ENCODE results near the gene KLHL18.
A peak's percentile ranks its signal among the peaks of the same experiment; 100 is the strongest.
"Not testable (repeated sequence)": the region's sequence is repeated elsewhere in the genome, so short reads cannot be mapped to it uniquely, and the experiment has no call there.

KLHL18 gene

GRCh38 chr3:47283193-47283537, 421 bp downstream of the KLHL18 start:
- H3K27me3 ChIP-seq (ENCODE audit: control insufficient read depth, insufficient read depth, low read length) = no peaks in the 10 kb centered on the region
- peaks cover 3% of the 10 kb centered on the region for H3K36me3 ChIP-seq (ENCODE audit: control insufficient read depth, insufficient read depth, low read length)
- H3K4me3 ChIP-seq (ENCODE audit: low read length) = peak overlapping the region; percentile 89
- H3K9me3 ChIP-seq (ENCODE audit: control insufficient read depth, low read length) = no peaks in the 10 kb centered on the region
- H3K9ac ChIP-seq (ENCODE audit: low read length) = peak overlapping the region; percentile 90
- H3K4me1 ChIP-seq (ENCODE audit: control insufficient read depth, insufficient read depth, low read length) = peaks cover 13% of the 10 kb centered on the region

- Histone ChIP-seq H3K9me3 (ENCODE audit: control insufficient read depth, low read length) (no peaks in the 10 kb centered on the region), H3K36me3 (ENCODE audit: control insufficient read depth, insufficient read depth, low read length) (peaks cover 3% of the 10 kb centered on the region), H3K4me3 (ENCODE audit: low read length) (peak overlapping the region; percentile 89), H3K4me1 (ENCODE audit: control insufficient read depth, insufficient read depth, low read length) (peaks cover 13% of the 10 kb centered on the region), H3K9ac (ENCODE audit: low read length) (peak overlapping the region; percentile 90), H3K27me3 (ENCODE audit: control insufficient read depth, insufficient read depth, low read length) (no peaks in the 10 kb centered on the region)
Measured at GRCh38 chr3:47283591-47284364, 1.0 kb downstream of the KLHL18 start.

- Histone ChIP-seq H3K9me3 (ENCODE audit: control insufficient read depth, low read length) (no peaks in the 10 kb centered on the region), H3K4me3 (ENCODE audit: low read length) (no peak overlapping the region), H3K4me1 (ENCODE audit: control insufficient read depth, insufficient read depth, low read length) (no peaks in the 10 kb centered on the region), H3K36me3 (ENCODE audit: control insufficient read depth, insufficient read depth, low read length) (peaks cover 3% of the 10 kb centered on the region), H3K27me3 (ENCODE audit: control insufficient read depth, insufficient read depth, low read length) (no peaks in the 10 kb centered on the region), H3K9ac (ENCODE audit: low read length) (no peak overlapping the region)
Measured at GRCh38 chr3:47288966-47289910, 6.5 kb downstream of the KLHL18 start.

DNA sequence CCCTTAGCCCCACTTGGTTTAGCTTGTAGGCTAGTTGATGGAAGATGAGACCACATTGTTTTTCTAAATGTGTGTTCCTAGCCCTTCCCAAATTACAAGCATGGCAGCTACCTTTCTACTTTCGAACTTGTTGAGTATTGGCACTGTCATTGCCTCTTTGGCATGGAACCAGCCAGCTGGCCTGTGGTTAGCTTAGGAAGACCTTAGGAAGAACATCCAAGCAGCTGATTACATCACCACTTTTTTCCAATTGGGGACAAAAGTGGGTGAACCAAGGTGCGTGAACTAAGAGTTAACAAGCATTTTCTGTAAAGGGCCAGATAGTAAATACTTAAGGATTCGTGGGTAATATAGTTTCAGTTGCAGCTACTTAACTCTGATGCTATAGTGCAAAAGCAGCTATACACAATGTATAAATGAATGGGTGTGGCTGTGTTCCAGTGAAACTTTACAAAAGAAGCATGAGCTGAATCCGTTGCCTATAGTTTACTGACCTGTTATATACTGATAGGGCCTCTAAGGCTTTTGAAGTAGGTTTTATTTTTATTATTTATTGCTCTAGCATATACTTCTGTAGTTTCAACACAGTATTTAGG, 8.5 kb downstream of the KLHL18 start:
- Histone ChIP-seq H3K4me1 (ENCODE audit: control insufficient read depth, insufficient read depth, low read length) (no peaks in the 10 kb centered on the region), H3K4me3 (ENCODE audit: low read length) (no peak overlapping the region), H3K9ac (ENCODE audit: low read length) (no peak overlapping the region), H3K9me3 (ENCODE audit: control insufficient read depth, low read length) (no peaks in the 10 kb centered on the region), H3K27me3 (ENCODE audit: control insufficient read depth, insufficient read depth, low read length) (no peaks in the 10 kb centered on the region), H3K36me3 (ENCODE audit: control insufficient read depth, insufficient read depth, low read length) (peaks cover 3% of the 10 kb centered on the region)

DNA sequence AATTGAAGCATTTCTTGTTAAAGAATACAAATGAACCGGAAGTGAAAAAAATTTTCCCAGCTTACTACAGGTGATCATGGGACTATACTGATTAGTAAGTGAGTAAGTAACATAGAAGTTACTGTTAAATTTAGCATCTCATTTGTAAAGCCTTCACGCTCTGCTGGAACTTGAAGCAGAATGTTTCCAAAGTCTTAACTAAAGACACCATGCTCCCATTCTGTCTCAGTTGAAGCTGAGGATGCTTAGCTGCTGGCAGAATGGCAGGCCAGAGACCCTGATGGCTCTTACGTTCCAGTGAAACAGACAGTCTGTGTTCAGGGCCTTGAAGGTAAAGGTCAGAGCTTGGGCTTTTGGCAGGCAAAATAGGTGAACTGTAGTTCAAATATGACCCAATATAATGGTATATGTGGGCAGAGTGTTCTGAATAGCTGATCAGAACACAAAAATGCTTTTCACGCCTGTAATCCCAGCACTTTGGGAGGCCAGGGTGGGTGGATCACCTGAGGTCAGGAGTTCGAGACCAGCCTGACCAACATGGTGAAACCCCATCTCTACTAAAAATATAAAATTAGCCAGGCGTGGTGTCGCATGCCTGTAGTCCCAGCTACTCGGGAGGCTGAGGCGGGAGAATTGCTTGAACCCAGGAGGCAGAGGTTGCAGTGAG, 9.1 kb downstream of the KLHL18 start:
- not testable (repeated sequence) for H3K27me3 ChIP-seq (ENCODE audit: control insufficient read depth, insufficient read depth, low read length); H3K4me3 ChIP-seq (ENCODE audit: low read length); H3K4me1 ChIP-seq (ENCODE audit: control insufficient read depth, insufficient read depth, low read length); H3K36me3 ChIP-seq (ENCODE audit: control insufficient read depth, insufficient read depth, low read length); H3K9ac ChIP-seq (ENCODE audit: low read length); H3K9me3 ChIP-seq (ENCODE audit: control insufficient read depth, low read length)

- H3K9me3 ChIP-seq (ENCODE audit: control insufficient read depth, low read length) = no peaks in the 10 kb centered on the region
- no peak overlapping the region for H3K9ac ChIP-seq (ENCODE audit: low read length)
- no peaks in the 10 kb centered on the region for H3K27me3 ChIP-seq (ENCODE audit: control insufficient read depth, insufficient read depth, low read length)
- no peak overlapping the region for H3K4me3 ChIP-seq (ENCODE audit: low read length)
- no peaks in the 10 kb centered on the region for H3K4me1 ChIP-seq (ENCODE audit: control insufficient read depth, insufficient read depth, low read length)
- no peaks in the 10 kb centered on the region for H3K36me3 ChIP-seq (ENCODE audit: control insufficient read depth, insufficient read depth, low read length)
Measured at GRCh38 chr3:47293822-47294221, 11.1 kb downstream of the KLHL18 start.

DNA sequence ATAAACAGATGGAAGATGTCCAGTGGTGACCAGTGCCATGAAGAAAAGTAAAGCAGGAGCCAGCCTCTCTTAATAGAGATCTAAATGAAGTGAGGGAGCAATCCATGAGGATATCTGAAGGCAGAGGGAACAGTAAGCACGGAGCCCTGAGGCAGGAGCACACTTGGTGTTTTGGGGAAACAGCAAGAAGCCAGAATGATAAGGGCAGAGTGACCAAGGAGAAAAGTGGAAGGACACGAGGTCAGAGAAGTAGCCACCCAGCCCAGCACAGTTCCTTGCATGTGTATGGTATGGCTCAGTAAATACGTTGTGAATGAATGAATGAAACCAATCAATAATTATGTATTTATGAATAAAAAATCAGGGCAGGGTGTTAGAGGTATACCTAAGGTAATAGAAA, 11.6 kb downstream of the KLHL18 start:
- H3K9ac ChIP-seq (ENCODE audit: low read length) = no peak overlapping the region
- H3K4me1 ChIP-seq (ENCODE audit: control insufficient read depth, insufficient read depth, low read length) = no peaks in the 10 kb centered on the region
- no peak overlapping the region for H3K4me3 ChIP-seq (ENCODE audit: low read length)
- H3K27me3 ChIP-seq (ENCODE audit: control insufficient read depth, insufficient read depth, low read length) = no peaks in the 10 kb centered on the region
- no peaks in the 10 kb centered on the region for H3K9me3 ChIP-seq (ENCODE audit: control insufficient read depth, low read length)
- H3K36me3 ChIP-seq (ENCODE audit: control insufficient read depth, insufficient read depth, low read length) = no peaks in the 10 kb centered on the region

- no peaks in the 10 kb centered on the region for H3K36me3 ChIP-seq (ENCODE audit: control insufficient read depth, insufficient read depth, low read length)
- H3K9me3 ChIP-seq (ENCODE audit: control insufficient read depth, low read length) = no peaks in the 10 kb centered on the region
- no peaks in the 10 kb centered on the region for H3K4me1 ChIP-seq (ENCODE audit: control insufficient read depth, insufficient read depth, low read length)
- H3K9ac ChIP-seq (ENCODE audit: low read length) = no peak overlapping the region
- H3K4me3 ChIP-seq (ENCODE audit: low read length) = no peak overlapping the region
- H3K27me3 ChIP-seq (ENCODE audit: control insufficient read depth, insufficient read depth, low read length) = no peaks in the 10 kb centered on the region
Measured at GRCh38 chr3:47295322-47295721, 12.6 kb downstream of the KLHL18 start.

GRCh38 chr3:47295976-47296375, 13.2 kb downstream of the KLHL18 start:
- H3K27me3 ChIP-seq (ENCODE audit: control insufficient read depth, insufficient read depth, low read length) = no peaks in the 10 kb centered on the region
- no peaks in the 10 kb centered on the region for H3K36me3 ChIP-seq (ENCODE audit: control insufficient read depth, insufficient read depth, low read length)
- H3K4me3 ChIP-seq (ENCODE audit: low read length) = no peak overlapping the region
- no peaks in the 10 kb centered on the region for H3K4me1 ChIP-seq (ENCODE audit: control insufficient read depth, insufficient read depth, low read length)
- H3K9ac ChIP-seq (ENCODE audit: low read length) = no peak overlapping the region
- H3K9me3 ChIP-seq (ENCODE audit: control insufficient read depth, low read length) = no peaks in the 10 kb centered on the region

GRCh38 chr3:47296562-47297302, 14.0 kb downstream of the KLHL18 start:
- Histone ChIP-seq H3K9ac (ENCODE audit: low read length) (no peak overlapping the region), H3K4me1 (ENCODE audit: control insufficient read depth, insufficient read depth, low read length) (no peaks in the 10 kb centered on the region)

DNA sequence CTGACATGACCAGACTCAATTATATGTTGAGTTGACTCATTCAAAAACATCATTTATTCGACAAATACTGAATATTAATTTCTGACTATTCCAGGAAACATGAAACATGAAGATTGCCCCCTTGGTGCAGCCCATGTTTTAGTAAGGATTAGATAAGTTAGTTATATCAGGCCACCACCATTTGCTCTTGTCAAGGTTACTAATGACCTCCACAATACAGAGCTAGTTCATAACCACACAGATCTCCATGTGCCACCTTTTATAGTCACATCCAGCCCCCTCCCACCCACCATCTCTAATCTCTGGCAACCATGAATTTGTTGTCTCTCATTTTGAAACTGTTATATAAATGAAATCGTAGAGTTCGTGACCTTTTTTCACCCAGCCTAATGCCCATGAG, 15.7 kb downstream of the KLHL18 start:
- no peaks in the 10 kb centered on the region for H3K4me1 ChIP-seq (ENCODE audit: control insufficient read depth, insufficient read depth, low read length)
- H3K27me3 ChIP-seq (ENCODE audit: control insufficient read depth, insufficient read depth, low read length) = no peaks in the 10 kb centered on the region
- no peaks in the 10 kb centered on the region for H3K9me3 ChIP-seq (ENCODE audit: control insufficient read depth, low read length)
- H3K4me3 ChIP-seq (ENCODE audit: low read length) = no peak overlapping the region
- H3K9ac ChIP-seq (ENCODE audit: low read length) = no peak overlapping the region
- no peaks in the 10 kb centered on the region for H3K36me3 ChIP-seq (ENCODE audit: control insufficient read depth, insufficient read depth, low read length)

More at GRCh38 chr3:47296562-47297302, 14.0 kb downstream of the KLHL18 start:
- H3K9me3 ChIP-seq (ENCODE audit: control insufficient read depth, low read length) = no peaks in the 10 kb centered on the region
- no peaks in the 10 kb centered on the region for H3K27me3 ChIP-seq (ENCODE audit: control insufficient read depth, insufficient read depth, low read length)
- H3K4me3 ChIP-seq (ENCODE audit: low read length) = no peak overlapping the region
- H3K36me3 ChIP-seq (ENCODE audit: control insufficient read depth, insufficient read depth, low read length) = no peaks in the 10 kb centered on the region
